IPS-15b (cell line): ENCODE measurements around the gene PPM1H.
"Not testable (repeated sequence)": the region's sequence is repeated elsewhere in the genome, so short reads cannot be mapped to it uniquely, and the experiment has no call there.

Experiments used
- H3K27me3 ChIP-seq: one replicate; pipeline ENCODE4 v1.6.1; 2013; ENCODE audit warnings: low read length; ENCODE audit not compliant: control insufficient read depth, insufficient read depth
- H3K36me3 ChIP-seq: one replicate; pipeline ENCODE4 v1.6.1; 2013; ENCODE audit warnings: low read length; ENCODE audit not compliant: control insufficient read depth, insufficient read depth
- H3K4me1 ChIP-seq: one replicate; pipeline ENCODE4 v1.6.1; 2013; ENCODE audit warnings: mild to moderate bottlenecking, low read length; ENCODE audit not compliant: control insufficient read depth, insufficient read depth
- H3K4me3 ChIP-seq: one replicate; pipeline ENCODE4 v1.5.1; 2013; ENCODE audit warnings: low read depth, low read length
- H3K9ac ChIP-seq: one replicate; pipeline ENCODE4 v1.6.1; 2013; ENCODE audit warnings: low read depth, mild to moderate bottlenecking, low read length
- H3K9me3 ChIP-seq: one replicate; pipeline ENCODE4 v1.6.1; 2013; ENCODE audit warnings: mild to moderate bottlenecking, low read length; ENCODE audit not compliant: control insufficient read depth, insufficient read depth

Gene PPM1H

DNA sequence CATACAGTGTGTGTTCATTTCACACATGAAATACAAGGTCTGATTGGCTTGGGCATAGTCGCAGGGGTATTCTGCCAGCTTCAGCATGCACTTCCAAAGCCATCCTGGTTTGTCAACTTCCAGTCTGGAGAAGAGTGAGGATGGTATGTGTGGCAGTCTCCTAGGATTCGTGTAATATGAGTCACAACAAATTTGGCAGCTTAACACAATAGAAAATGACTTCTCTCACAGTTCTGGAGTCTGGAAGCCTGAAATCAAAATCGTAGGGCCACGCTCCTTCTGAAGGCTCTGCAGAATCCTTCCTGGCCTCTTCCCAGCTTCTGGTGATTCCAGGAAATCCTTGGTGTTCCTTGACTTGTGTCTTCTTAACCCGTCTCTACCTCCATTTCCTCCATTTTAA is 167.5 kb downstream of the PPM1H start:
- H3K9ac ChIP-seq = no peak overlapping the region
- no peak overlapping the region for H3K4me3 ChIP-seq
- H3K36me3 ChIP-seq = peaks cover 13% of the 10 kb centered on the region
- H3K4me1 ChIP-seq = peaks cover 15% of the 10 kb centered on the region
- H3K9me3 ChIP-seq = no peaks in the 10 kb centered on the region
- no peaks in the 10 kb centered on the region for H3K27me3 ChIP-seq

GRCh38 chr12:62766496-62766895 is 168.5 kb downstream of the PPM1H start:
- Histone ChIP-seq H3K36me3 (peaks cover 13% of the 10 kb centered on the region), H3K9ac (no peak overlapping the region), H3K4me3 (no peak overlapping the region), H3K27me3 (no peaks in the 10 kb centered on the region), H3K9me3 (no peaks in the 10 kb centered on the region), H3K4me1 (peaks cover 13% of the 10 kb centered on the region)

DNA sequence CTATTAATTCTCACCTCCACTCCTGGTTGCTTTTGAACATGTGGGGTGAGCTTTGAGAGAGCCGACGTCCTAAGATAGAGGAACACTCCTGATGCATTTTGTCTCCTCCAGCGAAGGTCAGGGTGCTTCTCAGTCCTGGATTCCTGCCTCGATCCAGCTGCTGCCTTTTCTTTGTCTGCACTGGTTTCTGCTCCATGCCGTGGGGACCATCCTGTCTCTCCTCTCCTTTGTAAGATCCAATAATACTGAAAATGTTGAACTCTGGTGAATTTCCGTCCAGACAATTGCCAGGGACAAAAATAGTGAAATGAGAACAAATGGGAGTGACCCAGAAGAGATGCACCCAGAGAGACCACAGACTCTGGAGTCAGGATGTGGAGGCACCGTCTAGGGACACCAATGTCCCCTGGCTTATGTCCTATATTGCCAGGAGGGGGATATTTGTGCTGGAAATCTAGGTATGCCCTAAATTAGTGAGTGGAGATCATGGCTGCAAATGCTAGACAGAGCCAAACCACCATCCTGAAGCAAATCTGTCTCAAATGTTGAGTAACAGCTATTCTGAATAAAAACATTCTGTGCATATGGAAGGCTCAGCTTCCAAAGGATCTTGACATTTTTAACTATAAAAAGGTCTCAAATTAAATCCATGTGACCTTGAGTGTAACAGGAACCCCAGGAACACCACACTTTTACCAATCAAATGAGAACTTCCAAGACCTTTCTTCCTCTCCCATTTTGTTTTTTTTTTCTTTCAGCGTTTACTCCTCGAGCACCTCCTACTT is 170.9 kb downstream of the PPM1H start:
- H3K27me3 ChIP-seq = no peaks in the 10 kb centered on the region
- H3K4me1 ChIP-seq = no peaks in the 10 kb centered on the region
- no peak overlapping the region for H3K9ac ChIP-seq
- H3K9me3 ChIP-seq = no peaks in the 10 kb centered on the region
- H3K36me3 ChIP-seq = peaks cover 13% of the 10 kb centered on the region
- H3K4me3 ChIP-seq = no peak overlapping the region

GRCh38 chr12:62763312-62763711 is 171.6 kb downstream of the PPM1H start:
- H3K4me1 ChIP-seq = no peaks in the 10 kb centered on the region
- peaks cover 2% of the 10 kb centered on the region for H3K9me3 ChIP-seq
- peaks cover 13% of the 10 kb centered on the region for H3K36me3 ChIP-seq
- no peak overlapping the region for H3K4me3 ChIP-seq
- no peak overlapping the region for H3K9ac ChIP-seq
- no peaks in the 10 kb centered on the region for H3K27me3 ChIP-seq

- H3K4me3 ChIP-seq = no peak overlapping the region
- H3K9ac ChIP-seq = no peak overlapping the region
- H3K27me3 ChIP-seq = no peaks in the 10 kb centered on the region
- H3K36me3 ChIP-seq = peaks cover 11% of the 10 kb centered on the region
- peaks cover 3% of the 10 kb centered on the region for H3K9me3 ChIP-seq
- no peaks in the 10 kb centered on the region for H3K4me1 ChIP-seq
These were observed 172.3 kb downstream of the PPM1H start for GRCh38 chr12:62762645-62763044.

DNA sequence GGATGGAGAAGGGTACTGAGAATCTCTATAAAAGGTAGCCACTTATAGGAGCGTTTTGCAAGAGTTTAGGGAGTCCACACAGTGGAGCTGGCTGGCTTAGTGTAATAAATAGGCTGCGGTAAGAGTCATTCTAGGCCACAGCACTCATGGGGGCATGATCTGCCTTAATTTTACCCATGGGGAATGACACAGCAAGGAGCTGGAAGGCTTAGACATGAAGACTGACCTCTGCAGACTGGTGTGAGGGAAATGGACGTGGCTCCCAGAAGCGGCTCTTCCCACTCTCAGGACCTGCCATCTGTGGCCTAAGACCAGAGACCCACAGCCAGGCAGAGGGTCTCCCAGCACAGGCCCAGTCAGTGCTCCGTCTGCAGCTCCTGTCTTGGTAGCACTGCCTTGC is 173.3 kb downstream of the PPM1H start:
- Histone ChIP-seq H3K27me3 (no peaks in the 10 kb centered on the region), H3K9ac (no peak overlapping the region), H3K4me3 (no peak overlapping the region), H3K36me3 (peaks cover 8% of the 10 kb centered on the region), H3K4me1 (no peaks in the 10 kb centered on the region), H3K9me3 (peaks cover 3% of the 10 kb centered on the region)

- Histone ChIP-seq H3K27me3 (no peaks in the 10 kb centered on the region), H3K9ac (no peak overlapping the region), H3K4me3 (no peak overlapping the region), H3K4me1 (no peaks in the 10 kb centered on the region), H3K9me3 (peaks cover 3% of the 10 kb centered on the region), H3K36me3 (peaks cover 8% of the 10 kb centered on the region)
These were observed 174.2 kb downstream of the PPM1H start for GRCh38 chr12:62760779-62761178.

DNA sequence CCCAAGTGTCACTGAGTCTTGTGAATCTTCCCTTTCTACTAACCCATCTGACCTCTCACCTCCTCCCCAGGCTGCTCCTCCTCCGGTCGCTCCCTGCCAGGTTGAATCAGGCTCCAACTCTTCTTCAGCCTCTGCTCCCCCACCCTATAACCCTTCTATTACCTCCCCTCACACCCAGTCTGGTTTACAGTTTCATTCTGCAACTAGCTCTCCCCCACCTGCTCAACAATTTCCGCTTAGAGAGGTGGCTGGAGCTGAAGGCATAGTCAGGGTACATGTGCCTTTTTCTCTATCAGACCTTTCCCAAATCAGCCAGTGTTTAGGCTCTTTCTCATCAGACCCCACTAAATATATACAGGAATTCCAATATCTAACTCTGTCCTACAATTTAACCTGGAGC is 174.6 kb downstream of the PPM1H start:
- not testable (repeated sequence) for H3K9me3 ChIP-seq, H3K4me3 ChIP-seq, H3K36me3 ChIP-seq, H3K4me1 ChIP-seq, H3K27me3 ChIP-seq, H3K9ac ChIP-seq

- no peaks in the 10 kb centered on the region for H3K27me3 ChIP-seq
- no peaks in the 10 kb centered on the region for H3K4me1 ChIP-seq
- H3K36me3 ChIP-seq = no peaks in the 10 kb centered on the region
- no peak overlapping the region for H3K9ac ChIP-seq
- no peak overlapping the region for H3K4me3 ChIP-seq
- H3K9me3 ChIP-seq = peaks cover 3% of the 10 kb centered on the region
These were observed 176.7 kb downstream of the PPM1H start for GRCh38 chr12:62758216-62758615.

GRCh38 chr12:62757048-62757447 is 177.9 kb downstream of the PPM1H start:
- Histone ChIP-seq H3K9ac (no peak overlapping the region), H3K27me3 (no peaks in the 10 kb centered on the region), H3K9me3 (peaks cover 3% of the 10 kb centered on the region), H3K4me1 (no peaks in the 10 kb centered on the region), H3K4me3 (no peak overlapping the region), H3K36me3 (no peaks in the 10 kb centered on the region)

- Histone ChIP-seq H3K9me3 (peaks cover 3% of the 10 kb centered on the region), H3K4me3 (no peak overlapping the region), H3K4me1 (peaks cover 7% of the 10 kb centered on the region), H3K36me3 (no peaks in the 10 kb centered on the region), H3K27me3 (no peaks in the 10 kb centered on the region), H3K9ac (no peak overlapping the region)
These were observed 180.2 kb downstream of the PPM1H start for GRCh38 chr12:62754706-62755105.

DNA sequence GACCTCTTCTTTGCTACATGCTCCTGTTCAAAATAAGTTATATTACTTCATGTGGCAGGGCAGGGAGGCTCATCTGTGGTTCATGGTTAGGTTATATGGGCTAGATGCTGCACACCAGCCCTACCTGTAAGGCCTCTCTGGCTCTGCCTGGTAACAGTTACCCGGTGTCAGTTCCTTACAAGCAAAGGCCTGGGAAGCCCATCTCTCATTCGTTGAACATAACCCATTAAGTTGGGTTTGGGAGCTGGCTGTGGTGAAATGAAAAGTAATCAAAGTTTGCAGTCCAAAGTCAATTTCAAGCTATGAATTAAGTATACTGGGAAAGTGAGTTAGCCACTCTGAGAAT is 183.2 kb downstream of the PPM1H start:
- Histone ChIP-seq H3K9ac (no peak overlapping the region), H3K4me3 (no peak overlapping the region), H3K9me3 (no peaks in the 10 kb centered on the region)

More for the DNA sequence above, 183.2 kb downstream of the PPM1H start:
- Histone ChIP-seq H3K36me3 (no peaks in the 10 kb centered on the region), H3K4me1 (peaks cover 7% of the 10 kb centered on the region), H3K27me3 (no peaks in the 10 kb centered on the region)
